GM18858 (cell line): ENCODE measurements around the gene ASPN.

Experiments used
- ATAC-seq: cut with Tn5 transposase; IDR thresholded peaks from one replicate; pipeline ENCODE4 v1.9.1; 2021; ENCODE audit not compliant: unreplicated experiment

The ASPN gene

GRCh38 chr9:92506184-92506857, 24.0 kb upstream of the ASPN start:
- no peak for ATAC-seq

GRCh38 chr9:92504881-92505280, 22.6 kb upstream of the ASPN start:
- no peak for ATAC-seq

DNA sequence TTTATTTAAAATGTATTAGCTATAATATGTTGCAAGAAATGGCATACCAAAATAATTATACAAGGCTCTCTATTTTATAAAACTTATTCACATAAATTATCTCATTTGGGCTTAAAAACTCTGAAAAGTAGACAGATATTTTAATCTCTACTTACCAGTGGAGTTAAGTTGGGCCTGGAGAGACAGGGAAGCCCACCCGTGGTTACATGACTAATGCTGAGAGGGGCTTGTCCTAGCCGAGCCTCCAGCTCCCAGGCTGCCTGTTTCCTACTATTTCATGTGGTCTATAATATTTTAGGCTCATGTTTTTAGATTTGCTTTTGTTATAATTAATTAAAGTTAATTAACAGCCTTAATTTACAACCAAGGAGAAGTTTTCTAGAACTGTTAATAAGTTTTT, 20.9 kb upstream of the ASPN start:
- ATAC-seq = no peak

- ATAC-seq = no peak
Measured at GRCh38 chr9:92501671-92502393, 19.5 kb upstream of the ASPN start.

DNA sequence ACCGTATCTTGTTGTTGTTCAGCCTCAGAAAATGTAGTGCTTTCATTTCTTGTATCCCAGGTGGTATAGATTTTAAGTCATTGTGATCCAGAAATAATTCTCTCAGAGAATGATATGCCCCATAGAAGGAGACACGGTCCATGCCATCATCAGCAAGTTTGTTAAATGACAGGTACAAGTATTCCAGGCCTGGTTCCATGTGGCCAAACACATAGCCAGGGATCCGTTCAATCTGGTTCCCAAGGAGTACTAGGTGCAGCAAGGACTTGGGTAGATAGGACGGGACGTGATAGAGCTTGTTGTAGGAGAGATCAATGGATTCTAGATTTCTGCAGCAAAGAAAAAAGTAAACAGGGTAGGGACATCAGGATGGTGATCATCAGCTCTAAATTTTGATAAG, 18.4 kb upstream of the ASPN start:
- ATAC-seq = no peak

GRCh38 chr9:92499701-92500100, 17.4 kb upstream of the ASPN start:
- ATAC-seq = no peak

GRCh38 chr9:92496396-92497176, 14.3 kb upstream of the ASPN start:
- no peak for ATAC-seq

DNA sequence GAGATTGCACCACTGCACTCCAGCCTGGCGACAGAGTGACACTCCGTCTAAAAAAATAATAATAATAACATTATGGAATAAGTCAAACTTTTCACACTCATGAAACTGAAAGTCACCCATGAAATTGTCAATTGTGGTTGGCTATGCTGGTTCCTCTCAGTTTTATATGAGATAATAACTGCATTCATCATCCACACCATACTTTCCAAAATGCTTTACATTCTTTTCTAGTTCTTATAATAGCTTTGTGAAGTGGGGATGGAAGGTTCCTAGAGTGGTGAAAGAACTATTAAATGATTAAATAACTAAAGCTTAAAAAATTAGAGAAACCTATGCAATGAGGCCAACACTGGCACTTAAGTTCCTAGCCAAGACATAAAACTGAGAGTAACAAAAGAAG, 12.6 kb upstream of the ASPN start:
- ATAC-seq = no peak

GRCh38 chr9:92493749-92494387, 11.6 kb upstream of the ASPN start:
- ATAC-seq = no peak

GRCh38 chr9:92492781-92493401, 10.6 kb upstream of the ASPN start:
- ATAC-seq = no peak

DNA sequence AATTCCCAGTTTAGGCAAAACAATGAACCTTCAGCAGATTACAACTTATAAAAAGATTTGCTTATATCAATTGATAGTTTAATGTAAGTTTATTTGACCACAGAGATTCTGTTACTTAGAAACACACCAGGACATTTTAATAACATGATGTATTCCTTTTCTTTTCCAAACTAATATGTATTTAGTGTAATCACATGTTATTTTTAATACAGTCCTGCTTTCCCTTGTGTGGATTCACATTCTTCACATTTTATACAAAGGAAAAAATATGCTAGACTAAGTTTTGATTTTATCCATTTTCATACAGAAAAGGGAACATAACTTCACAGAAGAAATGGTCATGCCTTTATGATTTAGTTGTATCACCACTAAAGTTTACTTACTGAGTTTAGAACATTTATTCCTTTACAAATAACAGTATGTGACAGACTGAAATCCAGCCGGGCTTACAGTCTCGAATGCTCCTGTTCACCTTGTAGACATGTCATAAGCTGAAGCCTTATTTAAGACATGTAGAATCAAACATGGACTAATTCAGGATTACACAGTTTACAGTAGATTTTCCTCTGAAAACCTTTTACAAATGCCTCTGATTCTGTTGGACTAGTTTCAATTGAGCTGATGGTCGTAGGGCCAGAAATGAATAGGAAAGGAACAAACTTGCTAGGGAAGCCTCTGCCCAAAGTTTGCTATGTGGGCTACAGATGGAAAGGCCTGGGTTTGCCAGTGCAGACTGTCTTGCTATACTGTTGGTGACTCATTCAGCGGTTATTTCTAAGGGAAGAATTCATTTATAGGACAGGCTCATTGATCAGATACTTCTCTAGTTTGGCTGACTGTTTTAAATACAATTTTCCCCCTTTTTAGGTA, 6.6 kb upstream of the ASPN start:
- ATAC-seq = no peak

- no peak for ATAC-seq
Measured at GRCh38 chr9:92486371-92486770, 4.1 kb upstream of the ASPN start.

- no peak for ATAC-seq
Measured at GRCh38 chr9:92484563-92484962, 2.3 kb upstream of the ASPN start.

DNA sequence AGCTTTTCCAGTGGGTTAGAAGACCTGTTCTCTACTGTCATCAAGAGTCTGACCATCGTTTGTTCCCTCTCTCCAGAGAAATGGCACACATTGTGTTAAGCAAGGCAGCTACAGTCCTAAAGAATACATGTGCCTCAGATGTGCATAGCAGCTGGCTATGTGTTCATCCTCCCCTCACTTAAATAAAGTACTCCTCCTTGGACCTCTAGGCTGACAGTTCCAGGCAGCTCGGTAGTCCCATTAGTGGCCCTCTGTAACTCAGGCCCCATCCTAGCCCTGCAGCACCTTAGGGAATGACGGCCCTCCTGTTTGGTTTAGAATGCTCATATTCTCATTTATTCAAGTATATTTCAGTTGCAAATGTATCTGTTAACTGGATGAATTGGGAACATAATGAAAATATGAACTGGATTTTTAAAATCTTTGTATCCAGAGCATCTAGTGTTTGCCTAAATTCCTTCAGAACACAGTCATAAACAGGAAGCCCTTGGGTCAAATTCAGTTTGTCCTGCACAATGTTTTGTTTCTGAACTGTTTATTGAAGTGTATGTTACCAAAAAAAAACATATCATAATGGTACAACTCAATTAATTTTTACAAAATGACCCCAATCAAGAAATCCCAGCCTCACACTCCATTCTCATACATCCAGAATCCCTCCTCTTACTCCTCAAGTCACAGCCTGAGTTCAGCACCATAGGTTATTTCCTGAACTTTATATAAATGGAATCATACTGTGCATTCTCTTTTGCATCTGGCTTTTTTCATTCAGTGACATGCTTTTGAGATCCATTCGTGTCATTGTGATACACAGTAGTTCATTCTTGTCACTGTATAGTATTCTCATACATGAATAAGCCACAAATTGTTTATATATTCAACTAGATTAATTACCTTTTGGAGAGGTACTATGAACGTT, 1.6 kb upstream of the ASPN start:
- ATAC-seq = no peak

DNA sequence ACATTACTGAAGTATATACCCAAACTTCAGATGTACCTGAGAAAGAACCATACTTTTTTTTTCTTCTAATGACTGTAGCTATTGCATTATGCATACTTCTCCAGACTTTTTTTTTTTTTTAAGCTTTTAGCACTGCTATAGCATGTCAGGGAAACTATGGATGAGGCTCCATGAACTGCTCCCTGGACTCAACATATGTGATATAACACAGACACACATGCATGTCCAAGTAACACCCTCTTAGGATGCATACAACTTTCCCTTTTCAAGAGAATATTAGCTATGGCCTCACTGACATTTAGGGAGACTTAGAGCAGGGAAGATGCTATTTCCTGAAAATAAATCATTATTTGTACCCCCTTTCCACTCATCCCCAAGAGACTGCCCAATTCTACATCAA, 499 bp upstream of the ASPN start:
- no peak for ATAC-seq

DNA sequence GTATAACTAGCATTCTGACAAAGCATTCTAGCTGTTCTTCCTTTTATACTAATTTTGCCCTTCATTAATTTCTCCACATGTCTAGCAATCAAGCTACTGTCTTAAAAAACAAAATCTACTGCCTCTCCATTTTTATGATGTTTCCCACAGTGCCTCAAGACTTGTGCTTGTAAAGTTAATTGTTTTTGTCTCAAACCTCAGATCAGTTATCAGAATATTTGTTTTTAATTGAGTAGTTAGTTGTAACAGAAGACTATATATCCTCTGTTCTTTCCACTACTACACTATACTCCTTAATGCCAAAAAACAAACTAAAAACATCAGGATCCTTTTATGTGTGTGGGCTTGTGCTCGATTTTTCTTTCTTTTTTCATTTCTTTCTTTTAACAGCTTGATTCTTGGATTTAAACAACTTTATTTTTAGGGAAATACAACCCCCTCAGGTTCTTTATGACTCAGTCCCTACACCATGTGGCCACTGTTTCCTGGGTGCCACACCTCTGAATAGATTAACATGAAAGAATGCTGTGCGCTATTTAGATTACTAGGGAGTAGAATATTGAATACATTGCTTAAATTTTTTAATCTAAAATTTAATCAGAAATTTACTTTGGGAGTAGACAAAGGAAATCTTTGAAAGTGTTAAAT, 1.2 kb downstream of the ASPN start:
- ATAC-seq = peak; percentile 41

DNA sequence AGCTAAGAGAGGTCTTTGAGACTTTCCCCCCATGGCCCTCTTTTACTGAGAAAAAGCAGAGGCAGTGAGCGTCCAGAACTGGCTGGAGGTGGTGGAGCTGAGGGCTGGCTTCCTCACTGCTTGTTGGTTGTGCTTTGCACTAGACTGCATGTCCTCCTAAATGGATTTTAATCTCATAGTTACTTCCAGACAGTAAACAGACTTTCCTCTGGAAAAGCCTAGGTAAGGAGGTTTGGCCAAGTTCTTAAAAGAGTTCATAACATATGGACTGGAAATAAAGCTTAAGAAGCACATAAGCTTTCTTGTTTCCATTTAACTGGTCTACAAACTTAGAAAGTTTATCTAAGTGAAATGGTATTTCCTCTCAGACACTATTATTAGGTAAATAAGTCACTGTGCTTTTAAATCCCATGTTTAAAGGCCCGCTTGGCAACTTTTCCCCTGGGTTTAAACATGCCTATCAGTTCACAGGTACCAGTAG, 2.0 kb downstream of the ASPN start:
- ATAC-seq = no peak

DNA sequence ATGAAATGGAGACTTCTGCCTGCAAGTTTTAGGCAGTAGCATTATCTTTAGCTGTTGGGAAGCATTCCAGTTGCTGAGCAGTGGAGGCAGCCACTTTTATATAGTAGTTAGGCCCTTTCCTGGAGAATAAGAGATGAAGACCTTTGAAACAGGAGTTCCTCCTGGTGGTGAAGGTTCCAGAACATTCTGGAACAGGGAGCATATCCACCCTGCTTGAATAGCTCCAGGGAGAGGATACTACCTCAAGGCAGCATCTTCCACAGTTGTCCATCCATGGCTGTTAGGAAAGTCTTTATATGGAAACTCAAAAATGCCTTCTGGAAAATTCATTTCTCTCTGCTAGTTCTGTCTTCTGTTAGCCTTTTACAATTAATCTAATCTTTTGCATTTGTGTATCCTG, 3.0 kb downstream of the ASPN start:
- ATAC-seq = no peak
